Activated CD8-positive, alpha-beta T cell treated with anti-CD3 and anti-CD28 coated beads for 36 hours (primary cell): ENCODE measurements around the gene DDR2. TPM values are rescaled to one million over a fixed set of nuclear protein-coding genes. Genes with fewer than 3 reads are reported as not detected.

Experiments
- ATAC-seq: fragments of 200-7000 bp; cut with Tn5 transposase; one replicate; pipeline ENCODE4 v1.10.0; 2021; ENCODE audit warnings: mild to moderate bottlenecking, moderate library complexity
- CTCF ChIA-PET: fragments of 350-600 bp; sonication (Branson Sonifier 250); formaldehyde crosslinking; loops from one replicate; lab custom pipeline; 2021; ENCODE audit warnings: antibody characterized with exemption; lab: Charles Lee
- POLR2A ChIA-PET: fragments of 350-600 bp; sonication (Branson Sonifier 250); formaldehyde crosslinking; loops from one replicate; lab custom pipeline; 2021; ENCODE audit warnings: antibody characterized with exemption; lab: Charles Lee
- DNase-seq: peaks from one replicate; pipeline ENCODE4 v3.0.0-alpha.2; 2020
- H3K27ac Mint-ChIP-seq: one replicate; pipeline ENCODE4 v1.8.0; 2021; ENCODE audit warnings: mild to moderate bottlenecking, mixed read lengths
- H3K27me3 Mint-ChIP-seq: one replicate; pipeline ENCODE4 v1.8.0; 2021; ENCODE audit warnings: mixed read lengths
- H3K36me3 Mint-ChIP-seq: one replicate; pipeline ENCODE4 v1.8.0; 2021; ENCODE audit warnings: low read depth, mixed read lengths
- H3K4me1 Mint-ChIP-seq: one replicate; pipeline ENCODE4 v1.8.0; 2021; ENCODE audit warnings: low read depth, mixed read lengths
- H3K4me3 Mint-ChIP-seq: one replicate; pipeline ENCODE4 v1.8.0; 2021; ENCODE audit warnings: mild to moderate bottlenecking, moderate library complexity, mixed read lengths
- H3K9me3 Mint-ChIP-seq: one replicate; pipeline ENCODE4 v1.8.0; 2021; ENCODE audit warnings: mixed read lengths
- intact Hi-C: fragments of 100-400 bp; cut with micrococcal nuclease; formaldehyde crosslinking; loops from one replicate; pipeline ENCODE4 v1.10.0; 2022
- total RNA-seq, 2 experiments: library from RNA; stranded (reverse); gene quantifications; one replicate each; pipeline ENCODE4 v1.2.3, GENCODE V29; 2021
- TF ChIP-seq, protein P1 (sequence below): fragments of 200-600 bp; IDR thresholded peaks from one replicate; pipeline ENCODE4 v1.8.0; 2022; ENCODE audit warnings: antibody characterized with exemption, mild to moderate bottlenecking

DDR2 gene
- total RNA-seq, 2 experiments from 2014 or later = 0.31 to 0.45 TPM

- ChIA-PET POLR2A (no interaction called here), CTCF (interaction anchor here (1.1 to 1.2 kb wide), 2 partner anchors 15 to 219 kb away, joined by 3 to 6 read pairs; no protein-coding TSS in a partner anchor)
- ATAC-seq = no peak
- intact Hi-C loops = no loop called here
- H3K36me3 Mint-ChIP-seq = no peaks in the 10 kb centered on the region
- TF ChIP-seq, protein P1, sequence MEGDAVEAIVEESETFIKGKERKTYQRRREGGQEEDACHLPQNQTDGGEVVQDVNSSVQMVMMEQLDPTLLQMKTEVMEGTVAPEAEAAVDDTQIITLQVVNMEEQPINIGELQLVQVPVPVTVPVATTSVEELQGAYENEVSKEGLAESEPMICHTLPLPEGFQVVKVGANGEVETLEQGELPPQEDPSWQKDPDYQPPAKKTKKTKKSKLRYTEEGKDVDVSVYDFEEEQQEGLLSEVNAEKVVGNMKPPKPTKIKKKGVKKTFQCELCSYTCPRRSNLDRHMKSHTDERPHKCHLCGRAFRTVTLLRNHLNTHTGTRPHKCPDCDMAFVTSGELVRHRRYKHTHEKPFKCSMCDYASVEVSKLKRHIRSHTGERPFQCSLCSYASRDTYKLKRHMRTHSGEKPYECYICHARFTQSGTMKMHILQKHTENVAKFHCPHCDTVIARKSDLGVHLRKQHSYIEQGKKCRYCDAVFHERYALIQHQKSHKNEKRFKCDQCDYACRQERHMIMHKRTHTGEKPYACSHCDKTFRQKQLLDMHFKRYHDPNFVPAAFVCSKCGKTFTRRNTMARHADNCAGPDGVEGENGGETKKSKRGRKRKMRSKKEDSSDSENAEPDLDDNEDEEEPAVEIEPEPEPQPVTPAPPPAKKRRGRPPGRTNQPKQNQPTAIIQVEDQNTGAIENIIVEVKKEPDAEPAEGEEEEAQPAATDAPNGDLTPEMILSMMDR = no peak
- no peak overlapping the region for H3K27ac Mint-ChIP-seq
- peaks cover 18% of the 10 kb centered on the region for H3K27me3 Mint-ChIP-seq
- peaks cover 17% of the 10 kb centered on the region for H3K4me1 Mint-ChIP-seq
- DNase-seq = no peak
- H3K4me3 Mint-ChIP-seq = no peak overlapping the region
- peaks cover 4% of the 10 kb centered on the region for H3K9me3 Mint-ChIP-seq
Observed at GRCh38 chr1:162832470-162832869, 200.2 kb downstream of the DDR2 start.

DNA sequence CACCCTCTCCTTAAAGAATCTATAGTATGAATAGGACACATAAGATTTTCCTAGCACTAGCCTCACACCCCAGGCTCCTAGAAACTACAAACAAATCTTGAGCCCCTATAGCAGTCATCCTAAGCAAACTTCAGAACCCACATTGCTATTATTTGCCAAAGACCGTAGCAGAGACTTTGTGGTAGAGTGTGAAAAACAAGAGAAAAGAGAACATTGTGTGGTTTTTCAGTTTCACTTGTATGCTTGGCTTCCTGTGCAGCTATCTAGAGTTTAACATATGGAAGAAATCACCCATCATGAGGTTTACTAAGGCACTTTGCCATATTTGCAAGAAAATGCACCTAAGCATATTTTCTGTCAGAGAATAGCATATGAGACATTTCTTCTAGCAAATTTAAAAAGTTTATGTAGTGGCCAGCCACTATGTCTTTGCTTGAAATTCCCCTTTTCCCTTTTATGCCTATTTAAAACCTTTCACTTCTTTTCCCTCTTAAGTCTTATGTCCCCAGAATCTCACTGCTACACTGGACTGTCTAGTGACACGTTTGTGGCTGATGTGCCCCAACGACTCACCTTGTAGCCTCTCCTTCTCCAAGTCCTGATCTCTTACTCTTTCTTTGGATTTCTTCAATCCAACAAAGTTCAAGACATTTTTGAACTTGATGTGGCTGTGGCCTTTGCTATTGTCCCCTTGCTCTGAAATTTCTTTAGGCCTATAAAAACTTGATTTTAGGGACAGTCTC, 203.1 kb downstream of the DDR2 start:
- POLR2A ChIA-PET = no interaction called here

More for the DNA sequence above, 203.1 kb downstream of the DDR2 start:
- peak; percentile 93 for ATAC-seq
- TF ChIP-seq, protein P1 = no peak
- peaks cover 17% of the 10 kb centered on the region for H3K4me1 Mint-ChIP-seq
- intact Hi-C loops = no loop called here
- H3K27ac Mint-ChIP-seq = peak overlapping the region; percentile 75
- DNase-seq = peak; percentile 12
- H3K4me3 Mint-ChIP-seq = no peak overlapping the region
- H3K9me3 Mint-ChIP-seq = peaks cover 14% of the 10 kb centered on the region
- CTCF ChIA-PET = interaction anchor here (0.7 kb wide), 1 partner anchor 13 kb away, joined by 3 read pairs; no protein-coding TSS in a partner anchor
- peaks cover 13% of the 10 kb centered on the region for H3K27me3 Mint-ChIP-seq
- H3K36me3 Mint-ChIP-seq = peaks cover 3% of the 10 kb centered on the region

Other genes starting within 250 kb of the DDR2 start
- gene SH2D1B, start 220.3 kb upstream of the DDR2 start, total RNA-seq = not detected
- gene UHMK1, start 134.6 kb upstream of the DDR2 start, total RNA-seq = 10 to 100 TPM; 44.7 to 45.6 TPM
- 10 to 100 TPM; 37.9 to 40.6 TPM for gene UAP1, start 70.7 kb upstream of the DDR2 start, total RNA-seq
- 10 to 100 TPM; 28.8 to 31.1 TPM for gene HSD17B7, start 158.2 kb downstream of the DDR2 start, total RNA-seq
- not detected for gene CCDC190, start 228.7 kb downstream of the DDR2 start, total RNA-seq